Right cardiac atrium (tissue), 5 donors: ENCODE data around the gene GGT6. TPM values are rescaled to one million over a fixed set of nuclear protein-coding genes. Genes with fewer than 3 reads are reported as not detected.
A peak's percentile ranks its signal among the peaks of the same experiment; 100 is the strongest.

Source experiments
- ATAC-seq, 2 donors: fragments of 200-7000 bp; cut with Tn5 transposase; one replicate each; pipeline versions ENCODE4 v1.8.0 to v1.9.1; 2020; ENCODE audit warnings: moderate library complexity in 2 of 2, mild to moderate bottlenecking in 1 of 2
- DNase-seq, 3 donors: peaks; one replicate each; pipeline ENCODE4 v3.0.0-alpha.2; 2020
- H3K27ac ChIP-seq: one replicate; pipeline ENCODE4 v1.5.1; 2013; ENCODE audit warnings: mild to moderate bottlenecking, low read length, control low read depth, moderate library complexity
- H3K27me3 ChIP-seq: one replicate; pipeline ENCODE4 v1.6.1; 2013; ENCODE audit not compliant: control insufficient read depth, insufficient read depth
- H3K4me1 ChIP-seq: one replicate; pipeline ENCODE4 v1.6.1; 2013; ENCODE audit warnings: low read length; ENCODE audit not compliant: control insufficient read depth, insufficient read depth
- H3K4me3 ChIP-seq: one replicate; pipeline ENCODE4 v1.5.1; 2013; ENCODE audit warnings: low read length, control low read depth
- H3K9me3 ChIP-seq: one replicate; pipeline ENCODE4 v1.6.1; 2013; ENCODE audit warnings: low read length; ENCODE audit not compliant: control insufficient read depth
- WGBS: extraction: QIAGEN DNeasy Blood & Tissue Kit; methylation state at CpG from one replicate; pipeline ENCODE4 v1.1.7; 2013; 5-methylcytosine and 5-hydroxymethylcytosine counted together
- intact Hi-C, 4 donors: fragments of 100-400 bp; cut with DNase I; formaldehyde crosslinking; loops; one replicate each; pipeline versions ENCODE4 v1.11.0 to v1.14.0; 2022 to 2023
- polyA plus RNA-seq: library from polyadenylated mRNA; stranded (reverse); fragments of 200-250 nt; gene quantifications from one replicate; pipeline ENCODE4 v1.2.3, GENCODE V29; 2013
- total RNA-seq, 4 donors: library from RNA; stranded (reverse); fragmentation: NEBNext Ultra II Directional; extraction: Animal tissue kit (Norgen Biotek cat#: 25700); gene quantifications; one replicate each; pipeline ENCODE4 v1.2.1, GENCODE V29; 2021
- donor health status: healthy with polysubstance abuse.
- donor health status: DM: no; HTN: yes; CAD: no.
- donor health status: DM: no; HTN: no; CAD: no.
- donor health status: DM: no; HTN: yes; CAD: no; lungs with severe emphysema.
- donor health status: DM: yes; HTN: yes; CAD: no.

Gene GGT6
- total and polyA plus RNA-seq, 5 donors, result not detected

DNA sequence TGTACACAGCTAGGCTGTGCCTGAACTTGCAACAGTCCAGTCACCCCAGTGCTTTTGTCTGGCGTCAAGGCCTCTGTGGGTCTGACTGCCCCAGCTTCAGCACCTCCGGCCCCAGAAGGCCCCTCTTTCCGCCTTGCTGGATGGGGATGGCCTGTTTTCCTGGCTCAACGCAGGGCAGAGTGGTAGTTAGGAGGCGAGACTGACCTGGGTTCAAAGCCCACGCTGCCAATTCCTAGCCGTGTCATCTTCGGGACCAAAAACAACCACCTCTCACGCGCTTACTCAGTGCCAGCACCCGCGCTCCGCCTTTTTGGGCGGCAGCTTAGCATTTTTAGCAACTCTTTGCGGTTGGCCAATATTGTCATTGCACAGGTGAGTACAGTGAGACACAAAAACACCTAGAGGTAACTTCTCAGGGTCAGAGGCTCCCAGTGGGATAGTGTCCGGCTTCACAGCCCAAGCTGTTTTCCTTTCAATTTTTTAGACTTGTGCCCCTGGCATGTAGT, 9.8 kb downstream of the GGT6 start:
- H3K4me1 ChIP-seq, result no peaks in the 10 kb centered on the region
- H3K4me3 ChIP-seq, result no peak overlapping the region
- H3K9me3 ChIP-seq, result no peaks in the 10 kb centered on the region
- no peaks in the 10 kb centered on the region for H3K27me3 ChIP-seq
- intact Hi-C loops, result no loop called here
- DNase-seq (no peak), ATAC-seq (no peak)
- H3K27ac ChIP-seq, result no peak overlapping the region
- 94% methylated on average over 16 of the region's 16 CpGs for WGBS

DNA sequence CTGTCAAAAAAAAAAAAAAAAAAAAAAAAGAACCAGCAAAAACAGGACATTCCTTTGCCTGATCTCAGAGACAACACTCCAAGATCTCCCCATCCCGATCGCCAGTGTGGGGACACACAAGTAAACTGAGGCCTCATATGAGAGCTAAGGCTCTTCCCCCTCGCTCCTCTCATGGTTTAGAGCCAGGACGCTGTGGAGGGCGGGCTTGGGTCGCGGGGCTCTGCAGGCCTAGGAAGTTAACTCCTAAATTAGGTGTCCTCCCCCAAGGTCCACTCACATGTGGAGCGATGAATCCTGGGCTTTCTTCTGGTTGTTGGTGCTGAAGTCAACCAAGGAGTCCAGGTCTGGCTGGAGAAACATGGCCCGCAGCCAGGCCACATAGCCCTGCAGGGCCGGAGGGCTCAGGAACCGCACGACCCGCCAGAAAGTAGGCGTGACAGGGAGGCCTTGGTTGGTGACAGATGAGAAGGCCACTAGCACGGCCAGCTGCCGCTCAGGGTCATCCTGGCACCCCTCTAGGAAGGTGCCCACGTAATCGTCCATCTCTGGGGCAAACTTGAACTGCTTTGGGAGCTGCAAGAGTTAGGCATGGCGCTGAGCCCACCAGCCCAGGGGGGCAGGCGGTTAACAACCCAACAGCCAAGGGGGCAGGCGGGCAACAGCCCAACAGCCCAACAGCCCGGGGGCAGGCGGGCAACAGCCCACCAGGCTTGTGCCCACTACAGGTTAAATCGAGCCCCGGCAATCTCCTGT, 10.4 kb downstream of the GGT6 start:
- intact Hi-C loops, result no loop called here
- Histone ChIP-seq H3K4me3 (no peak overlapping the region), H3K9me3 (no peaks in the 10 kb centered on the region), H3K27me3 (no peaks in the 10 kb centered on the region), H3K27ac (no peak overlapping the region), H3K4me1 (no peaks in the 10 kb centered on the region)
- ATAC-seq (no peak), DNase-seq (peak in 2 of 3 donors; percentile 41 to 47)
- 91% methylated on average over 25 of the region's 25 CpGs for WGBS

DNA sequence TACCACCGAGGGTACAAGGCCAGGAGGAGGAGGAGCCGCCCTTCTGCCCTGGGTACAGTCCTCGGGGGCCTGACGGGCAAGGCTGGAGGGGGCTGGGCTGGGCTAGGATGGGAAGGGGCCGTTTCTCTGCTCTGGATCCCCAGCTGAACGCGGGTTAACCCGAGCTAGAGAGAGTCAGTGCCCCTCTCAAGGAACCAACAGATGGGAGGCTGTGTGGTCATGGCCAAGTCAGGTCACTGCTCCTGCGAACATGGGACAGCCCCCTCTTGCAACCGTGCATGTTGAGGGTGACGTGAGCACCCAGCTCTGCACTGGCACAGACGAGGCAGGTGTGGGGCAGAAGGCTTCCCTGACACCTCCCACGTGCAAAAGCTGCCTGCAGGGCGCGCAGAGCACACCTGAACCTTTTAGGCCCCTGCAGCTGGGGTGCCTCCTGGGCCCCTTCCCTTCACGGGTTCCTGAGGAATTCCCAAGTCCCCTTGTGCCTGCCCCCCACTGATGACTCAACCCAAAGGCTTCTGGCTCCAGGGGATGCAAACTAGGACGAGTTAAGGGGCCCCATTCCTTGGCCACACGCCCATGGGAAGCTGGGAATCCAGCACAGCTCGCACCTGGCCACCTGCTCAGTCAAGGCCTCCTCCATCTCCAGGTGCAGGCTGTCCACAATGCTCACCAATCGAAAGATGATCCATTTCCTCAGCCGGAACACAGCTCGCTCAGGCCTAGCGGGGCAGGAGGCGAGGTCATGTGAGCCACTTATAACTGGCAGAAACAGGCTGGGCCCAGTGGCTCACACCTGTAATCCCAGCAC, 11.5 kb downstream of the GGT6 start:
- 87% methylated on average over 24 of the region's 24 CpGs for WGBS
- Histone ChIP-seq H3K27me3 (no peaks in the 10 kb centered on the region), H3K9me3 (no peaks in the 10 kb centered on the region), H3K4me1 (no peaks in the 10 kb centered on the region), H3K4me3 (no peak overlapping the region), H3K27ac (no peak overlapping the region)
- peak in 2 of 3 donors; percentile 38 to 49 for DNase-seq
- intact Hi-C loops, result no loop called here
- ATAC-seq, result peak in 1 of 2 donors; percentile 8

- Histone ChIP-seq H3K4me1 (no peaks in the 10 kb centered on the region), H3K27me3 (no peaks in the 10 kb centered on the region), H3K9me3 (no peaks in the 10 kb centered on the region), H3K27ac (no peak overlapping the region), H3K4me3 (no peak overlapping the region)
- 92% methylated on average over 18 of the region's 18 CpGs for WGBS
- intact Hi-C loops, result no loop called here
- DNase-seq (peak in 2 of 3 donors; percentile 51 to 56), ATAC-seq (no peak)
Observed at GRCh38 chr17:4548061-4548461, 12.3 kb downstream of the GGT6 start.

GRCh38 chr17:4547118-4547906, 13.1 kb downstream of the GGT6 start:
- no peaks in the 10 kb centered on the region for H3K27me3 ChIP-seq
- H3K27ac ChIP-seq, result no peak overlapping the region
- no peak overlapping the region for H3K4me3 ChIP-seq
- H3K4me1 ChIP-seq, result no peaks in the 10 kb centered on the region
- intact Hi-C loops, result no loop called here
- DNase-seq, result peak in 2 of 3 donors; percentile 9 to 23
- 86% methylated on average over 17 of the region's 17 CpGs for WGBS
- H3K9me3 ChIP-seq, result no peaks in the 10 kb centered on the region
- no peak for ATAC-seq

DNA sequence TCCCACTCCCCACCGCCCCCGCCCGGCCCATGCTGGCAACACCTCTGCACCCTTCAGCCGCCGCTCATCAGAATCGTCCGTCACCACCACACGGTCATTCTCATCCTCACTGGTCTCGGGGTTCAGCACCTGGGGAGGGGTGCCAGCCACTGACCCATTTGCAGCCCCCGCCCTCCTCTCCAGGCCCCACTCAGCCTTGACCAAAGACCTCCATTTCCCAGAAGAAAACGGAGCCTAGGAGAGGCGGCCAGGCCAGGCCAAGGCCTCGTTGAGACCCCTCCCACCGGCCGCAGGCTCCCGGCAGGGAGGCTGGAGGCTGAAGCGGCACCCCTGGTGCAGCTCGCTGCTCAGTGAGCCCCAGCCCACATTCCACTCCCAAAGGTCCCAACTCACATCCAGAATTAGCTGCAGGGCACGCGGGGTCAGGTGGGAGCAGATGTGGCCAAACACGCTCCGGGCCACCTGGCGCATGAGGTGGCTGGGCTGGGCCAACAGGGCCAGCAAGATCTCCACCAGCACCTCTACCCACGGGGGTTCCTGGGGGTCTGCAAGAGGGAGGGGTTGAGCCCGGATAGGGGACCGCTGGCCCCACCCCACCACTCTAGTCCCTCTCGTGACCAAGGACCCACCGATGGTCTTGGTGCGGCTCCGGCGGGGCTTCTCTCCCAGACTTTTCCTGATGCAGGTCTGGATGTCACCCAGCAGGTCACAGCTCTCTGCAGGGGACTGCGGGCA, 15.0 kb downstream of the GGT6 start:
- Histone ChIP-seq H3K4me3 (no peak overlapping the region), H3K9me3 (no peaks in the 10 kb centered on the region), H3K27me3 (no peaks in the 10 kb centered on the region), H3K27ac (no peak overlapping the region), H3K4me1 (no peaks in the 10 kb centered on the region)
- ATAC-seq (no peak), DNase-seq (peak in 1 of 3 donors; percentile 58)
- intact Hi-C loops, result no loop called here
- 85% methylated on average over 32 of the region's 32 CpGs for WGBS

- Histone ChIP-seq H3K9me3 (no peaks in the 10 kb centered on the region), H3K4me3 (no peak overlapping the region), H3K4me1 (no peaks in the 10 kb centered on the region), H3K27me3 (no peaks in the 10 kb centered on the region), H3K27ac (no peak overlapping the region)
- DNase-seq (no peak), ATAC-seq (no peak)
- intact Hi-C loops, result loop anchor here in 1 of 4 donors (5.0 kb wide), 1 partner anchor 123 kb away; no protein-coding TSS in a partner anchor
- 77% methylated on average over 18 of the region's 18 CpGs for WGBS
Observed at GRCh38 chr17:4544951-4545216, 15.5 kb downstream of the GGT6 start.

- 89% methylated on average over 37 of the region's 37 CpGs for WGBS
- intact Hi-C loops, result loop anchor here in 1 of 4 donors (5.0 kb wide), 1 partner anchor 122 kb away; no protein-coding TSS in a partner anchor
- Histone ChIP-seq H3K4me3 (no peak overlapping the region), H3K27ac (no peak overlapping the region), H3K27me3 (no peaks in the 10 kb centered on the region), H3K4me1 (no peaks in the 10 kb centered on the region), H3K9me3 (no peaks in the 10 kb centered on the region)
- DNase-seq, result peak in 1 of 3 donors; percentile 44
- ATAC-seq, result no peak
Observed at GRCh38 chr17:4544135-4544950, 16.0 kb downstream of the GGT6 start.

DNA sequence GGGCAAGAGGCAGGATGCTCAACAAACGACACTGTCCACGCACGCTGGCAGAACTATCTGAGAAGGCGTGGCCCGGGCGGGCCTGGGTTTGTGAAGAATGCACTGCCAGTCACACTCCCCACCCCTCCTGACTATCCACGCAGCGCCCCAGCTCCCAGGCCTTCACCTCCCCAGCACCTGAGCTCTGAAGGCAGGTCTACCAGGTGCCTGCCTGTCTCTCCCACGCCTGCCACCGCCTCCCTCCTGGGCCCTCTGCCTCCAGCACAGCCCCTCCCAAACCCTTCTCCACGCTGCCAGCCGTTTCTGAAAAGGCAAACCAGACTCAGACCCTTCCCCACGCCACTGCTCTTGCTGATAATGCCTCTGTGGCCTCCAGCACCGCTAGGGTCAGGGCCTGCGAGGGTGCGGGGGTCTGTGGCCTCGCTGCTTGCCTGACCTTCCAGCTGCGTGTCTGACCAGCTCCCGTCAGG, 16.8 kb downstream of the GGT6 start:
- no peaks in the 10 kb centered on the region for H3K27me3 ChIP-seq
- H3K9me3 ChIP-seq, result no peaks in the 10 kb centered on the region
- no peak overlapping the region for H3K27ac ChIP-seq
- 74% methylated on average over 19 of the region's 19 CpGs for WGBS
- no peaks in the 10 kb centered on the region for H3K4me1 ChIP-seq
- H3K4me3 ChIP-seq, result no peak overlapping the region
- intact Hi-C loops, result loop anchor here in 1 of 4 donors (5.0 kb wide), 1 partner anchor 121 kb away; no protein-coding TSS in a partner anchor
- ATAC-seq (no peak), DNase-seq (peak in 1 of 3 donors; percentile 12)
